Measurements from ENCODE around the gene PTPRE. TPM values are rescaled to one million over a fixed set of nuclear protein-coding genes. Genes with fewer than 3 reads are reported as not detected.
A peak's percentile ranks its signal among the peaks of the same experiment; 100 is the strongest.

PTPRE gene
- total RNA-seq, 4 donors from 2014 or later: 9.8 to 24.9 (median 22.7) TPM

DNA sequence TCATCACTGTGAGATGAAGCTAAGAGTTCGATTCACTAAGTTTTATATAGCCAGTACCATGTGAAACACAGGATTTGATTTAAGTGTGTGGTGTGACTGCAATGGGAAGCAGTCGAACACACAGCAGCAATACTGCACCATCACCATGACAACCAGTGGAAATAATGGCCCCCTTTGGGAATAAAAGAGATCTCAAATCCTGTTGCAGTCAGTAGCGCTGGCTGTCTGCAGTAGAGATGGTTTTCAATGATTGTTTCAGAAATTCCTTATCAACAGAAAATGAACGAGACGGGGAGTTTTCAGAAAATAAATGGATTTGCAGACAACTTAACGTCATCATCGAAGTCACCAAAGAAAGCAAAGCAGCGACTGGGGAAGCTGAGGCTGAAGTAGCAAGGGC is 91.0 kb downstream of the PTPRE start:
- H3K27me3 ChIP-seq: peaks cover 0 to 37% (median 0%) of the 10 kb centered on the region in 4 donors
- no peaks in the 10 kb centered on the region for H3K36me3 ChIP-seq
- TF ChIP-seq POLR2A (IDR thresholded peaks at IDR 0.05): no peak
- TF ChIP-seq, protein P1, sequence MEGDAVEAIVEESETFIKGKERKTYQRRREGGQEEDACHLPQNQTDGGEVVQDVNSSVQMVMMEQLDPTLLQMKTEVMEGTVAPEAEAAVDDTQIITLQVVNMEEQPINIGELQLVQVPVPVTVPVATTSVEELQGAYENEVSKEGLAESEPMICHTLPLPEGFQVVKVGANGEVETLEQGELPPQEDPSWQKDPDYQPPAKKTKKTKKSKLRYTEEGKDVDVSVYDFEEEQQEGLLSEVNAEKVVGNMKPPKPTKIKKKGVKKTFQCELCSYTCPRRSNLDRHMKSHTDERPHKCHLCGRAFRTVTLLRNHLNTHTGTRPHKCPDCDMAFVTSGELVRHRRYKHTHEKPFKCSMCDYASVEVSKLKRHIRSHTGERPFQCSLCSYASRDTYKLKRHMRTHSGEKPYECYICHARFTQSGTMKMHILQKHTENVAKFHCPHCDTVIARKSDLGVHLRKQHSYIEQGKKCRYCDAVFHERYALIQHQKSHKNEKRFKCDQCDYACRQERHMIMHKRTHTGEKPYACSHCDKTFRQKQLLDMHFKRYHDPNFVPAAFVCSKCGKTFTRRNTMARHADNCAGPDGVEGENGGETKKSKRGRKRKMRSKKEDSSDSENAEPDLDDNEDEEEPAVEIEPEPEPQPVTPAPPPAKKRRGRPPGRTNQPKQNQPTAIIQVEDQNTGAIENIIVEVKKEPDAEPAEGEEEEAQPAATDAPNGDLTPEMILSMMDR (IDR thresholded peaks at IDR 0.05): no peak
- no peak overlapping the region for H3K27ac ChIP-seq
- intact Hi-C loops (cut with DNase I): no loop called here
- no peak for DNase-seq
- H3K4me1 ChIP-seq: peaks cover 0 to 8% (median 0%) of the 10 kb centered on the region in 3 donors
- 59 to 76% methylated on average over 8 of the region's 8 CpGs for WGBS, 2 donors
- H3K9me3 ChIP-seq: no peaks in the 10 kb centered on the region
- no peak overlapping the region for H3K4me3 ChIP-seq

DNA sequence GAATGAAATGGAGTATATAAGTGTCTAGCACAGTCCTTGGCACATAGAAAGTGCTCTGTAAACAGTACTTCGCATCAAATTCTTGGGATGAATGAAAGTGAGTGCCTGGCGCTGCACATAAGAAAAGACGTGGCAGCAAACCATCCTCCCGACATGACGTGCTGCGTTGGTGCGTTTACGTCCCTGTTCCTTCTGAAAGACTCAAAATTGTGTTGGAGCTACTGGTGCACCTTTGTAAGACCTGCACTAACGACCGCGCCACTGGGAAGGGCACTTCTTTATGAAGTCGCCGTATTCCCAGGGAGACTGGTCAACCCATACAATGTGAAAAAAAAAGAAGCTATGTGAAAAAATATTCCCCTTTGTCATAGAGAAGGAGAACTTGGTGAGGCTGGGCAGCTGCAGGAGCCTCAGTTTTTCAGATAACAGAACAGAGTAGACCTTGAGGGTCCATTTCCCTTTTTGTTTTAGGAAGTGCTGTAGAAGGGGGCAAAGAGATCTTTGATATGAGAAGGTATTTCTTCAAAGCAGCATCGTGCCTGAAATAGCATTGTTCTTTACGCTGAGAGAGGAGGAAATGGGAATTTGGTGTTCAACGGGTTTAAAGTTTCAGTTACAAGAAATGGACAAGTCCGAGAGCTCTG is 91.7 kb downstream of the PTPRE start:
- H3K4me3 ChIP-seq: no peak overlapping the region
- H3K27ac ChIP-seq: peak overlapping the region in 1 of 4 donors; percentile 2
- 70 to 82% methylated on average over 12 to 17 of the region's 17 CpGs for WGBS, 2 donors
- no peaks in the 10 kb centered on the region for H3K36me3 ChIP-seq
- no peaks in the 10 kb centered on the region for H3K9me3 ChIP-seq
- H3K4me1 ChIP-seq: peaks cover 0 to 8% (median 0%) of the 10 kb centered on the region in 3 donors
- intact Hi-C loops (cut with DNase I): no loop called here
- H3K27me3 ChIP-seq: peaks cover 0 to 33% (median 0%) of the 10 kb centered on the region in 4 donors
- TF ChIP-seq, protein P1 (IDR thresholded peaks at IDR 0.05): no peak
- TF ChIP-seq POLR2A (IDR thresholded peaks at IDR 0.05): no peak
- DNase-seq: no peak

DNA sequence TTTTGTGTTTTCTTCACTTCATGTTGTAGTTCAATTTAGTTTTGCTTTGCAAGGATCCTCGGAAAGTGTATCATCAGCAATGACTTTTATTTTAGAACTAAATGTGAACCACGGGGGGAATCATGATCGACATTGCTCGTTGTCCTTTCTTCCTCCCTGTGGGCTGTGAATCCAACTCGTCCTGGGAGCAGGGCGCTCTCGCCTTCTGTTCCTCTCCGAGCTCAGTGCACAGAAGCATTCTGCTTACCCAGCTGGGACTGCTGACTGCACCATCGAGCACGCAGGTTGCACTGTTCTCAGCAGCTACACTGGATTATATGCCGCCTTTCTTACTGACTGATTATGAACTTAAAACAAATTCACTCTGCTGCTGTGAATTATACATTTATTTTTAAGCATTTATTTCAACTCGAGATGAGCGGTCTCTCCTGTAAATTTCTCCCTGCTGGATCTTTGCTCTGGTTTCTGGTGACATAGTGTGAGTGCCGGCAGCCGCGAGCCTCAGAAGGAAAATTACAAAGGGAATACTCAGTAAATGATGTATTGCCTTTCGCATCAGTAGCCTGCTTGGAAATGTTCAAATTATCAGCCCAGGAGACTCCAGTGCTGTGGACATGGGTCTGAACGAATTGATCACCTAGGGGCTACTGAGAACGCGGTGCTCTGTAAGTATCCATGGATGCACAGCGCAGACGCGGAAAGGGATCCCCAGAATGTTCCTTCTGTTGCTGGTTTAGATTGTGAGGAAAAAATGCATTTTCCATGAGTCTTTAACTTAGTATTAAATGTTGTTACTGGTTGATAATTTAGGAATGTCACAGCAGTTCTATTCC is 92.6 kb downstream of the PTPRE start:
- Histone ChIP-seq H3K4me1 (peaks cover 0 to 8% (median 0%) of the 10 kb centered on the region in 3 donors), H3K36me3 (no peaks in the 10 kb centered on the region), H3K9me3 (no peaks in the 10 kb centered on the region), H3K4me3 (no peak overlapping the region), H3K27me3 (peaks cover 0 to 28% (median 0%) of the 10 kb centered on the region in 4 donors), H3K27ac (peak overlapping the region in 1 of 4 donors; percentile 2)
- DNase-seq: no peak
- no peak for TF ChIP-seq POLR2A (IDR thresholded peaks at IDR 0.05)
- TF ChIP-seq, protein P1 (IDR thresholded peaks at IDR 0.05): no peak
- WGBS, 2 donors: 77 to 79% methylated on average over 23 of the region's 23 CpGs
- intact Hi-C loops (cut with DNase I): no loop called here

DNA sequence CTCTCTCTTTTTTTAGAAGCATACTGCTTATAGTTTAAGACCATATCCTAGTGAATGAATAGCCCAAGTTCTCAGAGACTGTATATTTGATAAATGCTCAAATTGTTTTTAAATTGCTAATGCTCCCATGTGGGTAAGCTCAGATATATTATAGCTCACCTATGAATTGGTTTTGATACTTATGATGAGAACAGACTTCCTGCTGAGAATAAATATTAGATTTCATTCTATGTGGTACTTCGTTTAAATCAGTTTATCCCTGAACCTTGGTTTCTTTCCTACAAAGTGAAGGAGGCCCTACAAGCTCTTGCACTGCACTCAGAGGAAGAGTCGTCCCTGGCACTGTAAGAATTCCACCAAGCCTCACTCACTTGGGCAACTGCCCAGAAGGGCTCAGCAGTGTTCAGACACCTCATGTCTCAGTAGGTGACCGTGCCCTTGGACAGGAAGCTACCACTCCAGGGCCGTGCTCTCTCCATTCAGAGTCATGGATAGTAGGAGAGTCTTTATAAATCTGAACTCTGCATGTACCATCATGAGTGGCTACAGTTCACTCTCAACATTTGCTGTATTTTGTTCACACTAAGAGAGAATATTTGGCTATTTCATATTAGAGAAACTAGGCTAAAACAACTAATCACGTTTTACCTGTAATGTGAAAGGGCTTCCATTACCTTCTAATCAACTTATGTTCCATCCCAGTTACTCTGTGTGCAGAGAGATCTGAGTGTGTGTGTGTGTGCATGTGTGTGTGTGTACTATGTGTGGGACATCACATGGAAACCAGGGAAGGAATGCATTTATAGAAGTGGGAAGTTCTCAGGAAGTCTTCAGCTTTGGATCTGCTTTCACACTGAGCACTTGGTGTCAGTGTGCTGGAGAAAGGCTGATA is 93.8 kb downstream of the PTPRE start:
- DNase-seq: no peak
- H3K9me3 ChIP-seq: no peaks in the 10 kb centered on the region
- intact Hi-C loops (cut with DNase I): no loop called here
- no peaks in the 10 kb centered on the region for H3K36me3 ChIP-seq
- H3K4me1 ChIP-seq: peaks cover 0 to 8% (median 0%) of the 10 kb centered on the region in 3 donors
- no peak for TF ChIP-seq POLR2A (IDR thresholded peaks at IDR 0.05)
- TF ChIP-seq, protein P1 (IDR thresholded peaks at IDR 0.05): no peak
- WGBS, 2 donors: 37 to 70% methylated on average over 4 to 5 of the region's 5 CpGs
- peaks cover 0 to 29% (median 0%) of the 10 kb centered on the region in 4 donors for H3K27me3 ChIP-seq
- no peak overlapping the region for H3K4me3 ChIP-seq
- H3K27ac ChIP-seq: no peak overlapping the region
